Measurements from ENCODE around the gene MITF. TPM values are rescaled to one million over a fixed set of nuclear protein-coding genes. Genes with fewer than 3 reads are reported as not detected.

Gene MITF
- total RNA-seq, 1 experiment from 2014 or later, result 1.9 TPM

DNA sequence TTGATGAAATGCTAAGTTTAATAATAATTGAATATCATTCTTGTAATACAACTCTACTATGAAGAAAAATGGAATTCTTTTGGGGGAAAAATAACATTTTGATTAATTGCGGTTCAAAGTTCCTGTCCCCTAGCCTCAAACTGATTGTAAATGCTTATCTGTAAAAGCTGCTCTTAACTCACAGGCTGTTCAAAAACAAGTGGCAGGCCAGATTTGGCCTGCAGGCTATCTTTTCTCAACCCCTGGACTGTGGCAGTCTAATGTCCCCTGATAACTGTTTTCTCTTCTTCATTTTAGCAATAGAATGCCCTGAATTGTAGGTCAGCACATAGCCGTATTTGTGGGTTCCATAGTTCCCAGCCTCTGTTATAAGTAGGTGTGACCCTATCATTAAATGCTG, 236.8 kb downstream of the MITF start:
- no peak overlapping the region for H2AFZ ChIP-seq (ENCODE audit: low read depth, low read length, poor library complexity, severe bottlenecking)
- BruUV-seq (replicated peaks), result no TSS peak
- POLR2A ChIA-PET, result no interaction called here
- H3K9ac ChIP-seq (ENCODE audit: low read length), result no peak overlapping the region
- TF ChIP-seq EZH2phosphoT487 (IDR thresholded peaks at IDR 0.05; ENCODE audit: borderline replicate concordance), result no peak
- no peak for TF ChIP-seq JUND (IDR thresholded peaks at IDR 0.05)
- no peak for TF ChIP-seq ZFX (IDR thresholded peaks at IDR 0.05)
- no peak for TF ChIP-seq TCF7L2 (IDR thresholded peaks at IDR 0.05; ENCODE audit: borderline replicate concordance, extremely low read depth, insufficient read depth, insufficient read length)
- no peak for TF ChIP-seq POLR2A (IDR thresholded peaks at IDR 0.05; ENCODE audit: borderline replicate concordance, extremely low read depth, insufficient read depth, insufficient read length)
- TF ChIP-seq, protein P1, sequence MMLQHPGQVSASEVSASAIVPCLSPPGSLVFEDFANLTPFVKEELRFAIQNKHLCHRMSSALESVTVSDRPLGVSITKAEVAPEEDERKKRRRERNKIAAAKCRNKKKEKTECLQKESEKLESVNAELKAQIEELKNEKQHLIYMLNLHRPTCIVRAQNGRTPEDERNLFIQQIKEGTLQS (IDR thresholded peaks at IDR 0.05), result no peak
- TF ChIP-seq, protein P2, sequence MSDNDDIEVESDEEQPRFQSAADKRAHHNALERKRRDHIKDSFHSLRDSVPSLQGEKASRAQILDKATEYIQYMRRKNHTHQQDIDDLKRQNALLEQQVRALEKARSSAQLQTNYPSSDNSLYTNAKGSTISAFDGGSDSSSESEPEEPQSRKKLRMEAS (IDR thresholded peaks at IDR 0.05), result no peak
- no peak for TF ChIP-seq ZNF274 (IDR thresholded peaks at IDR 0.05; ENCODE audit: low read depth, low read length)
- no peak for TF ChIP-seq EZH2 (IDR thresholded peaks at IDR 0.05)
- no peak for TF ChIP-seq SP1 (IDR thresholded peaks at IDR 0.05; ENCODE audit: low read depth)
- no peak for TF ChIP-seq FOSL1 (IDR thresholded peaks at IDR 0.05; ENCODE audit: low read depth)
- TF ChIP-seq, protein P3, sequence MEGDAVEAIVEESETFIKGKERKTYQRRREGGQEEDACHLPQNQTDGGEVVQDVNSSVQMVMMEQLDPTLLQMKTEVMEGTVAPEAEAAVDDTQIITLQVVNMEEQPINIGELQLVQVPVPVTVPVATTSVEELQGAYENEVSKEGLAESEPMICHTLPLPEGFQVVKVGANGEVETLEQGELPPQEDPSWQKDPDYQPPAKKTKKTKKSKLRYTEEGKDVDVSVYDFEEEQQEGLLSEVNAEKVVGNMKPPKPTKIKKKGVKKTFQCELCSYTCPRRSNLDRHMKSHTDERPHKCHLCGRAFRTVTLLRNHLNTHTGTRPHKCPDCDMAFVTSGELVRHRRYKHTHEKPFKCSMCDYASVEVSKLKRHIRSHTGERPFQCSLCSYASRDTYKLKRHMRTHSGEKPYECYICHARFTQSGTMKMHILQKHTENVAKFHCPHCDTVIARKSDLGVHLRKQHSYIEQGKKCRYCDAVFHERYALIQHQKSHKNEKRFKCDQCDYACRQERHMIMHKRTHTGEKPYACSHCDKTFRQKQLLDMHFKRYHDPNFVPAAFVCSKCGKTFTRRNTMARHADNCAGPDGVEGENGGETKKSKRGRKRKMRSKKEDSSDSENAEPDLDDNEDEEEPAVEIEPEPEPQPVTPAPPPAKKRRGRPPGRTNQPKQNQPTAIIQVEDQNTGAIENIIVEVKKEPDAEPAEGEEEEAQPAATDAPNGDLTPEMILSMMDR (IDR thresholded peaks at IDR 0.05 in 2 of 3, conservative IDR thresholded peaks at IDR 0.05 in 1 of 3; ENCODE audit: borderline replicate concordance in 1 of 3, insufficient read depth in 1 of 3, low read depth in 2 of 3, low read length in 2 of 3), result no peak
- TF ChIP-seq, protein P4, sequence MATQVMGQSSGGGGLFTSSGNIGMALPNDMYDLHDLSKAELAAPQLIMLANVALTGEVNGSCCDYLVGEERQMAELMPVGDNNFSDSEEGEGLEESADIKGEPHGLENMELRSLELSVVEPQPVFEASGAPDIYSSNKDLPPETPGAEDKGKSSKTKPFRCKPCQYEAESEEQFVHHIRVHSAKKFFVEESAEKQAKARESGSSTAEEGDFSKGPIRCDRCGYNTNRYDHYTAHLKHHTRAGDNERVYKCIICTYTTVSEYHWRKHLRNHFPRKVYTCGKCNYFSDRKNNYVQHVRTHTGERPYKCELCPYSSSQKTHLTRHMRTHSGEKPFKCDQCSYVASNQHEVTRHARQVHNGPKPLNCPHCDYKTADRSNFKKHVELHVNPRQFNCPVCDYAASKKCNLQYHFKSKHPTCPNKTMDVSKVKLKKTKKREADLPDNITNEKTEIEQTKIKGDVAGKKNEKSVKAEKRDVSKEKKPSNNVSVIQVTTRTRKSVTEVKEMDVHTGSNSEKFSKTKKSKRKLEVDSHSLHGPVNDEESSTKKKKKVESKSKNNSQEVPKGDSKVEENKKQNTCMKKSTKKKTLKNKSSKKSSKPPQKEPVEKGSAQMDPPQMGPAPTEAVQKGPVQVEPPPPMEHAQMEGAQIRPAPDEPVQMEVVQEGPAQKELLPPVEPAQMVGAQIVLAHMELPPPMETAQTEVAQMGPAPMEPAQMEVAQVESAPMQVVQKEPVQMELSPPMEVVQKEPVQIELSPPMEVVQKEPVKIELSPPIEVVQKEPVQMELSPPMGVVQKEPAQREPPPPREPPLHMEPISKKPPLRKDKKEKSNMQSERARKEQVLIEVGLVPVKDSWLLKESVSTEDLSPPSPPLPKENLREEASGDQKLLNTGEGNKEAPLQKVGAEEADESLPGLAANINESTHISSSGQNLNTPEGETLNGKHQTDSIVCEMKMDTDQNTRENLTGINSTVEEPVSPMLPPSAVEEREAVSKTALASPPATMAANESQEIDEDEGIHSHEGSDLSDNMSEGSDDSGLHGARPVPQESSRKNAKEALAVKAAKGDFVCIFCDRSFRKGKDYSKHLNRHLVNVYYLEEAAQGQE (IDR thresholded peaks at IDR 0.05; ENCODE audit: low read depth), result no peak
- TF ChIP-seq CBX3 (IDR thresholded peaks at IDR 0.05; ENCODE audit: low read depth), result no peak
- intact Hi-C loops (cut with micrococcal nuclease), result no loop called here
- no peaks in the 10 kb centered on the region for H3K36me3 ChIP-seq (ENCODE audit: control insufficient read depth in 1 of 2, insufficient read depth in 2 of 2, low read length in 2 of 2)
- no peaks in the 10 kb centered on the region for H3K9me3 ChIP-seq (ENCODE audit: control insufficient read depth in 1 of 2, insufficient read depth in 1 of 2, low read depth in 1 of 2, low read length in 2 of 2)
- H3K9me2 ChIP-seq (ENCODE audit: insufficient read depth), result no peaks in the 10 kb centered on the region
- no peak overlapping the region for H3K27ac ChIP-seq (ENCODE audit: low read depth, low read length)
- RAD21 ChIA-PET (ENCODE audit: low non-redundant PET in 1 of 2, low total read pairs in 2 of 2, uncharacterized antibody in 2 of 2, unreplicated experiment in 2 of 2), result no interaction called here
- H3K27me3 ChIP-seq (ENCODE audit: insufficient read depth, low read length), result no peaks in the 10 kb centered on the region
- no peak for DNase-seq (ENCODE audit: low read depth, low spot score)
- no peaks in the 10 kb centered on the region for H3K79me2 ChIP-seq (ENCODE audit: insufficient read depth, low read length)
- H4K20me1 ChIP-seq (ENCODE audit: insufficient read depth), result no peaks in the 10 kb centered on the region
- no peak overlapping the region for H3K4me3 ChIP-seq (replicated peaks in 1 of 2; ENCODE audit: low read depth in 1 of 2, low read length in 2 of 2)
- H3K4me1 ChIP-seq (ENCODE audit: control insufficient read depth in 1 of 2, insufficient read depth in 2 of 2, low read length in 2 of 2), result no peaks in the 10 kb centered on the region
- H3K4me2 ChIP-seq (ENCODE audit: low read length), result no peak overlapping the region
- ATAC-seq, result no peak
- CTCF ChIA-PET, result no interaction called here

All from HCT116 (cell line).